HepG2 (cell line): ENCODE results near the gene AHNAK. TPM values are rescaled to one million over a fixed set of nuclear protein-coding genes. Genes with fewer than 3 reads are reported as not detected.
A peak's percentile ranks its signal among the peaks of the same experiment; 100 is the strongest.

ENCODE experiments used
- ATF6 ChIP-seq: sonication (generic); formaldehyde crosslinking; conservative IDR thresholded peaks from 2 replicates; pipeline ENCODE4 v1.4.0; 2020; ENCODE audit warnings: missing genetic modification reagents
- GABPA ChIP-seq, 2 experiments: IDR thresholded peaks; 2 replicates each; pipeline ENCODE4 v1.6.1; 2011 to 2016; ENCODE audit warnings: low read depth in 2 of 2, low read length in 1 of 2, missing biosample characterization in 1 of 2, missing genetic modification characterization in 1 of 2
- HIVEP1 ChIP-seq: sonication (generic); formaldehyde crosslinking; IDR thresholded peaks from 2 replicates; pipeline ENCODE4 v1.4.0; 2020; ENCODE audit warnings: mild to moderate bottlenecking, missing genetic modification reagents
- HOXA7 ChIP-seq: sonication (generic); formaldehyde crosslinking; IDR thresholded peaks from 2 replicates; pipeline ENCODE4 v1.8.1; 2022; ENCODE audit warnings: mild to moderate bottlenecking, missing genetic modification reagents, moderate library complexity
- KAT2B ChIP-seq: fragments of 150-350 bp; IDR thresholded peaks from 2 replicates; pipeline ENCODE4 v1.6.1; 2014; ENCODE audit warnings: low read depth, low read length, borderline replicate concordance
- KLF16 ChIP-seq, 2 experiments: sonication (generic) in 1 of 2; formaldehyde crosslinking in 1 of 2; IDR thresholded peaks; 2 replicates each; pipeline versions ENCODE4 v1.6.1 to v1.8.0; 2016 to 2023; ENCODE audit warnings: missing genetic modification reagents in 2 of 2, missing compliant biosample characterization in 1 of 2
- MEIS2 ChIP-seq: sonication (generic); formaldehyde crosslinking; IDR thresholded peaks from 2 replicates; pipeline ENCODE4 v1.9.0; 2021; ENCODE audit warnings: mild to moderate bottlenecking, missing genetic modification reagents
- MTF1 ChIP-seq: sonication (generic); formaldehyde crosslinking; IDR thresholded peaks from 2 replicates; pipeline ENCODE4 v1.5.0; 2020; ENCODE audit warnings: missing genetic modification reagents
- NCOA5 ChIP-seq: sonication (generic); formaldehyde crosslinking; IDR thresholded peaks from 2 replicates; pipeline ENCODE4 v1.4.0; 2020; ENCODE audit warnings: missing genetic modification reagents
- TFAP4 ChIP-seq: sonication (generic); IDR thresholded peaks from 2 replicates; pipeline ENCODE4 v1.6.1; 2016; ENCODE audit warnings: low read depth, borderline replicate concordance
- THAP9 ChIP-seq: sonication (generic); formaldehyde crosslinking; IDR thresholded peaks from 2 replicates; pipeline ENCODE4; 2020; ENCODE audit warnings: missing genetic modification reagents, mild to moderate bottlenecking, borderline replicate concordance
- TMF1 ChIP-seq: sonication (generic); formaldehyde crosslinking; IDR thresholded peaks from 2 replicates; pipeline ENCODE4 v1.8.1; 2022; ENCODE audit warnings: low read depth, missing genetic modification reagents
- ZGPAT ChIP-seq: IDR thresholded peaks from 2 replicates; pipeline ENCODE4 v1.6.1; 2016; ENCODE audit warnings: mild to moderate bottlenecking
- ZNF337 ChIP-seq: sonication (generic); formaldehyde crosslinking; IDR thresholded peaks from 2 replicates; pipeline ENCODE4 v1.5.1; 2020; ENCODE audit warnings: missing genetic modification reagents, low read depth, mild to moderate bottlenecking, borderline replicate concordance
- ZNF350 ChIP-seq: sonication (generic); formaldehyde crosslinking; IDR thresholded peaks from 2 replicates; pipeline ENCODE4 v1.4.0; 2020; ENCODE audit warnings: mild to moderate bottlenecking, low read depth, missing genetic modification reagents, borderline replicate concordance
- ZNF598 ChIP-seq: sonication (generic); formaldehyde crosslinking; IDR thresholded peaks from 2 replicates; pipeline ENCODE4 v1.5.1; 2020; ENCODE audit warnings: mild to moderate bottlenecking, missing genetic modification reagents, borderline replicate concordance
- ZNF780A ChIP-seq: sonication (generic); formaldehyde crosslinking; IDR thresholded peaks from 2 replicates; pipeline ENCODE4 v1.8.0; 2022; ENCODE audit warnings: mild to moderate bottlenecking, missing genetic modification reagents, moderate library complexity
- polyA plus RNA-seq, 8 experiments: library from polyadenylated mRNA; depleted of rRNA in 3 of 8; stranded (reverse) in 7 of 8; unstranded in 1 of 8; fragments of >200 nt; fragmentation: Illumina TruSeq in 4 of 8; extraction: Trizol in 4 of 8; gene quantifications; 2 replicates each; pipeline versions ENCODE4 v1.2.1 to v1.2.3, GENCODE V29; 2011 to 2016; ENCODE audit warnings: low read depth in 4 of 8, missing spikeins in 1 of 8, mixed read lengths in 1 of 8; ENCODE audit not compliant: insufficient read depth in 1 of 8
- total RNA-seq, 5 experiments: library from RNA; depleted of rRNA; stranded (reverse); fragments of >200 nt; fragmentation: Illumina TruSeq; extraction: Trizol; gene quantifications; 2 replicates each; pipeline ENCODE4 v1.2.3, GENCODE V29; 2016; ENCODE audit warnings: low read depth in 1 of 5
- TF ChIP-seq, protein P1 (sequence below): sonication (generic); formaldehyde crosslinking; IDR thresholded peaks from 2 replicates; pipeline ENCODE4 v1.4.0; 2020; ENCODE audit warnings: missing genetic modification reagents

AHNAK gene
- total and polyA plus RNA-seq, 2 of the 13 experiments (the other 11 are each of a cell fraction or from before 2014, with no cell fraction given) = 23.4 to 25.0 TPM

GRCh38 chr11:62472063-62472884 lies 74.3 kb downstream of the AHNAK start (continued):
- TF ChIP-seq THAP9 = no peak
- TF ChIP-seq ZNF780A (CRISPR knock-in tag) = no peak
- no peak for TF ChIP-seq NCOA5 (CRISPR knock-in tag)
- TF ChIP-seq ZNF350 (CRISPR knock-in tag) = 0 out of 2 replicates have a peak, but pooled peaks have one; percentile 28
- TF ChIP-seq ATF6 (CRISPR knock-in tag) = no peak
- no peak for TF ChIP-seq ZNF598 (CRISPR knock-in tag)
- no peak for TF ChIP-seq TFAP4
- peak; percentile 20; the same call in 1 of the 2 replicates for TF ChIP-seq ZGPAT (CRISPR knock-in tag)
- TF ChIP-seq, protein P1, sequence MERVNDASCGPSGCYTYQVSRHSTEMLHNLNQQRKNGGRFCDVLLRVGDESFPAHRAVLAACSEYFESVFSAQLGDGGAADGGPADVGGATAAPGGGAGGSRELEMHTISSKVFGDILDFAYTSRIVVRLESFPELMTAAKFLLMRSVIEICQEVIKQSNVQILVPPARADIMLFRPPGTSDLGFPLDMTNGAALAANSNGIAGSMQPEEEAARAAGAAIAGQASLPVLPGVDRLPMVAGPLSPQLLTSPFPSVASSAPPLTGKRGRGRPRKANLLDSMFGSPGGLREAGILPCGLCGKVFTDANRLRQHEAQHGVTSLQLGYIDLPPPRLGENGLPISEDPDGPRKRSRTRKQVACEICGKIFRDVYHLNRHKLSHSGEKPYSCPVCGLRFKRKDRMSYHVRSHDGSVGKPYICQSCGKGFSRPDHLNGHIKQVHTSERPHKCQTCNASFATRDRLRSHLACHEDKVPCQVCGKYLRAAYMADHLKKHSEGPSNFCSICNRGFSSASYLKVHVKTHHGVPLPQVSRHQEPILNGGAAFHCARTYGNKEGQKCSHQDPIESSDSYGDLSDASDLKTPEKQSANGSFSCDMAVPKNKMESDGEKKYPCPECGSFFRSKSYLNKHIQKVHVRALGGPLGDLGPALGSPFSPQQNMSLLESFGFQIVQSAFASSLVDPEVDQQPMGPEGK (CRISPR knock-in tag) = peak; percentile 29; the same call in 1 of the 2 replicates
- TF ChIP-seq KAT2B = no peak
- TF ChIP-seq MEIS2 (CRISPR knock-in tag) = no peak
- TF ChIP-seq ZNF337 = no peak
- TF ChIP-seq TMF1 (CRISPR knock-in tag) = no peak
- TF ChIP-seq HIVEP1 = no peak
- no peak for TF ChIP-seq GABPA (IDR thresholded peaks at IDR 0.05; ENCODE audit: low read depth, low read length)
- TF ChIP-seq GABPA (CRISPR knock-in tag; IDR thresholded peaks at IDR 0.05; ENCODE audit: low read depth) = no peak
- TF ChIP-seq KLF16 (CRISPR knock-in tag; IDR thresholded peaks at IDR 0.05) = no peak
- no peak for TF ChIP-seq MTF1
- TF ChIP-seq HOXA7 (CRISPR knock-in tag) = no peak
